Trophoblast cell (in vitro differentiated cells and primary cell): Measurements from ENCODE around the gene PLXNA2.

Source experiments
- DNase-seq, 2 donors: peaks; one replicate each; pipeline ENCODE4 v3.0.0-alpha.2; 2016
- H2AFZ ChIP-seq: 2 replicates; pipeline ENCODE4 v1.6.1; 2013; ENCODE audit warnings: low read length, moderate library complexity, mild to moderate bottlenecking; ENCODE audit not compliant: insufficient read depth, poor library complexity
- H2AK5ac ChIP-seq: 2 replicates; pipeline ENCODE4 v1.6.1; 2013; ENCODE audit warnings: mild to moderate bottlenecking, low read length
- H2BK120ac ChIP-seq: 2 replicates; pipeline ENCODE4 v1.6.1; 2013; ENCODE audit warnings: low read length, mild to moderate bottlenecking, moderate library complexity; ENCODE audit not compliant: insufficient read depth, poor library complexity
- H2BK12ac ChIP-seq: 2 replicates; pipeline ENCODE4 v1.6.1; 2013; ENCODE audit warnings: mild to moderate bottlenecking, low read length, moderate library complexity
- H2BK5ac ChIP-seq: 2 replicates; pipeline ENCODE4 v1.6.1; 2013; ENCODE audit warnings: low read length, low read depth, moderate library complexity, mild to moderate bottlenecking; ENCODE audit not compliant: poor library complexity
- H3K14ac ChIP-seq: 2 replicates; pipeline ENCODE4 v1.6.1; 2013; ENCODE audit warnings: mild to moderate bottlenecking, low read length
- H3K18ac ChIP-seq: 2 replicates; pipeline ENCODE4 v1.6.1; 2013; ENCODE audit warnings: mild to moderate bottlenecking, low read length
- H3K23ac ChIP-seq: 2 replicates; pipeline ENCODE4 v1.6.1; 2013; ENCODE audit warnings: low read length
- H3K27ac ChIP-seq: 2 replicates; pipeline ENCODE4 v1.5.1; 2013; ENCODE audit warnings: low read depth, mild to moderate bottlenecking, inconsistent platforms, low read length, moderate library complexity
- H3K27me3 ChIP-seq: 2 replicates; pipeline ENCODE4 v1.6.1; 2013; ENCODE audit warnings: inconsistent platforms, mild to moderate bottlenecking, low read length, moderate library complexity; ENCODE audit not compliant: insufficient read depth
- H3K36me3 ChIP-seq, 2 experiments: 1 replicate in 1 of 2; 2 replicates in 1 of 2; pipeline ENCODE4 v1.6.1; 2013; ENCODE audit warnings: low read length in 2 of 2, mild to moderate bottlenecking in 2 of 2, moderate library complexity in 1 of 2; ENCODE audit not compliant: insufficient read depth in 2 of 2, control insufficient read depth in 1 of 2
- H3K4ac ChIP-seq: 2 replicates; pipeline ENCODE4 v1.6.1; 2013; ENCODE audit warnings: low read depth, mild to moderate bottlenecking, low read length, moderate library complexity
- H3K4me1 ChIP-seq, 2 experiments: 1 replicate in 1 of 2; 2 replicates in 1 of 2; pipeline ENCODE4 v1.6.1; 2013; ENCODE audit warnings: low read length in 2 of 2, mild to moderate bottlenecking in 2 of 2, moderate library complexity in 1 of 2; ENCODE audit not compliant: insufficient read depth in 2 of 2, control insufficient read depth in 1 of 2
- H3K4me2 ChIP-seq: 2 replicates; pipeline ENCODE4 v1.6.1; 2013; ENCODE audit warnings: inconsistent platforms, mild to moderate bottlenecking, low read length, moderate library complexity
- H3K4me3 ChIP-seq: 2 replicates; pipeline ENCODE4 v1.5.1; 2013; ENCODE audit warnings: mild to moderate bottlenecking, low read depth, low read length, inconsistent platforms
- H3K79me1 ChIP-seq: one replicate; pipeline ENCODE4 v1.6.1; 2013; ENCODE audit warnings: low read length
- H3K79me2 ChIP-seq: 2 replicates; pipeline ENCODE4 v1.6.1; 2013; ENCODE audit warnings: low read length, mild to moderate bottlenecking; ENCODE audit not compliant: control insufficient read depth, insufficient read depth, poor library complexity
- H3K9ac ChIP-seq: 2 replicates; pipeline ENCODE4 v1.6.1; 2013; ENCODE audit warnings: mild to moderate bottlenecking, low read length
- H3K9me3 ChIP-seq: 2 replicates; pipeline ENCODE4 v1.6.1; 2013; ENCODE audit warnings: low read depth, mild to moderate bottlenecking, control low read depth, inconsistent platforms, low read length; ENCODE audit not compliant: insufficient read depth
- H4K12ac ChIP-seq: 2 replicates; pipeline ENCODE4 v1.6.1; 2013; ENCODE audit warnings: low read depth, mild to moderate bottlenecking, low read length, moderate library complexity
- H4K8ac ChIP-seq: 2 replicates; pipeline ENCODE4 v1.6.1; 2013; ENCODE audit warnings: low read depth, mild to moderate bottlenecking, low read length, moderate library complexity
- H4K91ac ChIP-seq: one replicate; pipeline ENCODE4 v1.6.1; 2013; ENCODE audit warnings: low read depth, mild to moderate bottlenecking, low read length, moderate library complexity
- WGBS: extraction: QIAGEN DNeasy Blood & Tissue Kit; methylation state at CpG from one replicate; pipeline ENCODE4 v1.1.7; 2013; ENCODE audit warnings: missing lambda C conversion rate; ENCODE audit not compliant: insufficient read length, insufficient coverage; ENCODE audit errors: extremely low coverage; 5-methylcytosine and 5-hydroxymethylcytosine counted together

The PLXNA2 gene

GRCh38 chr1:208164609-208165008, 79.6 kb downstream of the PLXNA2 start:
- Histone ChIP-seq H3K18ac (no peak overlapping the region), H3K27me3 (no peaks in the 10 kb centered on the region), H2AFZ (no peak overlapping the region), H3K79me1 (peaks cover 2% of the 10 kb centered on the region), H3K9ac (no peak overlapping the region), H3K79me2 (no peaks in the 10 kb centered on the region), H3K4me3 (no peak overlapping the region), H3K9me3 (peaks cover 2% of the 10 kb centered on the region), H3K4me1 (peaks cover 16 to 24% of the 10 kb centered on the region in 2 experiments), H2BK5ac (no peak overlapping the region), H2AK5ac (no peak overlapping the region), H4K8ac (no peak overlapping the region), H4K12ac (no peak overlapping the region), H3K36me3 (peaks cover 11 to 17% of the 10 kb centered on the region in 2 experiments), H4K91ac (no peak overlapping the region), H3K27ac (no peak overlapping the region), H3K23ac (no peak overlapping the region), H2BK120ac (no peak overlapping the region), H3K4ac (no peak overlapping the region), H3K14ac (no peak overlapping the region), H2BK12ac (no peak overlapping the region), H3K4me2 (no peak overlapping the region)
- no peak for DNase-seq
- no CpG with 5 or more reads among the region's 12 CpGs for WGBS

GRCh38 chr1:208163539-208163938, 80.6 kb downstream of the PLXNA2 start:
- H2BK12ac ChIP-seq, result no peak overlapping the region

GRCh38 chr1:208162903-208163302, 81.3 kb downstream of the PLXNA2 start:
- Histone ChIP-seq H3K36me3 (peaks cover 7 to 19% of the 10 kb centered on the region in 2 experiments), H2AFZ (no peak overlapping the region), H2AK5ac (no peak overlapping the region), H3K27me3 (no peaks in the 10 kb centered on the region), H3K4me3 (no peak overlapping the region), H2BK12ac (no peak overlapping the region), H3K79me2 (no peaks in the 10 kb centered on the region), H3K27ac (no peak overlapping the region), H3K4me2 (no peak overlapping the region), H3K9ac (no peak overlapping the region), H3K4ac (no peak overlapping the region), H4K91ac (no peak overlapping the region), H3K23ac (no peak overlapping the region), H3K4me1 (peaks cover 27 to 31% of the 10 kb centered on the region in 2 experiments), H2BK120ac (no peak overlapping the region), H3K18ac (peak overlapping the region; percentile 2), H4K12ac (no peak overlapping the region), H4K8ac (no peak overlapping the region), H2BK5ac (no peak overlapping the region), H3K14ac (no peak overlapping the region), H3K9me3 (peaks cover 2% of the 10 kb centered on the region), H3K79me1 (peaks cover 8% of the 10 kb centered on the region)
- DNase-seq, result no peak
- WGBS, result no CpG with 5 or more reads among the region's 1 CpG

More at GRCh38 chr1:208163539-208163938, 80.6 kb downstream of the PLXNA2 start:
- H2AFZ ChIP-seq, result no peak overlapping the region
- H2BK5ac ChIP-seq, result no peak overlapping the region
- H2BK120ac ChIP-seq, result no peak overlapping the region
- WGBS, result no CpG with 5 or more reads among the region's 1 CpG
- no peak overlapping the region for H4K91ac ChIP-seq
- peaks cover 7 to 19% of the 10 kb centered on the region in 2 experiments for H3K36me3 ChIP-seq
- H3K18ac ChIP-seq, result no peak overlapping the region
- no peak overlapping the region for H4K8ac ChIP-seq
- DNase-seq, result no peak
- no peaks in the 10 kb centered on the region for H3K27me3 ChIP-seq
- H3K14ac ChIP-seq, result no peak overlapping the region
- no peak overlapping the region for H3K27ac ChIP-seq
- H3K4me3 ChIP-seq, result no peak overlapping the region
- no peak overlapping the region for H3K4me2 ChIP-seq
- H3K9me3 ChIP-seq, result peaks cover 2% of the 10 kb centered on the region
- peaks cover 25 to 31% of the 10 kb centered on the region in 2 experiments for H3K4me1 ChIP-seq
- peaks cover 8% of the 10 kb centered on the region for H3K79me1 ChIP-seq
- no peaks in the 10 kb centered on the region for H3K79me2 ChIP-seq
- no peak overlapping the region for H3K9ac ChIP-seq
- no peak overlapping the region for H3K23ac ChIP-seq
- no peak overlapping the region for H4K12ac ChIP-seq
- H3K4ac ChIP-seq, result no peak overlapping the region
- no peak overlapping the region for H2AK5ac ChIP-seq

- no peak overlapping the region for H3K27ac ChIP-seq
- H3K27me3 ChIP-seq, result no peaks in the 10 kb centered on the region
- no peak overlapping the region for H2AFZ ChIP-seq
- H4K12ac ChIP-seq, result no peak overlapping the region
- H3K18ac ChIP-seq, result no peak overlapping the region
- H3K4ac ChIP-seq, result no peak overlapping the region
- H3K9me3 ChIP-seq, result peaks cover 2% of the 10 kb centered on the region
- H3K79me1 ChIP-seq, result peaks cover 8% of the 10 kb centered on the region
- no peak overlapping the region for H3K4me3 ChIP-seq
- no peak overlapping the region for H2AK5ac ChIP-seq
- H4K91ac ChIP-seq, result no peak overlapping the region
- H2BK5ac ChIP-seq, result no peak overlapping the region
- no peak overlapping the region for H3K14ac ChIP-seq
- H2BK120ac ChIP-seq, result no peak overlapping the region
- H4K8ac ChIP-seq, result no peak overlapping the region
- no peaks in the 10 kb centered on the region for H3K79me2 ChIP-seq
- no peak overlapping the region for H3K4me2 ChIP-seq
- H3K36me3 ChIP-seq, result peaks cover 7 to 21% of the 10 kb centered on the region in 2 experiments
- H3K23ac ChIP-seq, result no peak overlapping the region
- no peak overlapping the region for H2BK12ac ChIP-seq
- no peak overlapping the region for H3K9ac ChIP-seq
- WGBS, result no CpG with 5 or more reads among the region's 6 CpGs
- H3K4me1 ChIP-seq, result peaks cover 21 to 24% of the 10 kb centered on the region in 2 experiments
- DNase-seq, result no peak
Measured at GRCh38 chr1:208161656-208162375, 82.4 kb downstream of the PLXNA2 start.
